IPS-NIHi11 (cell line): Measurements from ENCODE around the gene RCAN3.
"Not testable (repeated sequence)": the region's sequence is repeated elsewhere in the genome, so short reads cannot be mapped to it uniquely, and the experiment has no call there.

ENCODE experiments used
- DNase-seq: peaks from one replicate; pipeline ENCODE4 v3.0.0; 2012; ENCODE audit warnings: mixed read lengths, low spot score

The RCAN3 gene

DNA sequence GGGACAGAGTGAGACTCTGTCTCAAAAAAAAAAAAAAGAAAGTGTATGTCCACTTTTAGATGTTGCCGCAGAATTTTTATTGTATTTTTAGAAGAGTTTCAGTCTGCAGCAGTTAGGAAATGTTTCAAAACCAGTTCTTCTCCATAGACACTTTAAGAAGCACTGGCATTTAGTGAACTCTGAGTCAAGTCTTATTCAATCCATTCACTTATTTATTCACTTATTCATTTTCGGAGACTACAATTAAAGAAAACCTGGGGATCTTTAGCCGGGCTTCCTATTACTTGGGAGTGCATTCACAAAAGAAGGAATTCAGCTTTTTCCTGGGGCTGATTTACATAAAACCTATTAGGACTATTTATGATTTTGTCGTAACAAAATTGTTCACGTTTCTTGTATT, 12.3 kb downstream of the RCAN3 start:
- no peak for DNase-seq

DNA sequence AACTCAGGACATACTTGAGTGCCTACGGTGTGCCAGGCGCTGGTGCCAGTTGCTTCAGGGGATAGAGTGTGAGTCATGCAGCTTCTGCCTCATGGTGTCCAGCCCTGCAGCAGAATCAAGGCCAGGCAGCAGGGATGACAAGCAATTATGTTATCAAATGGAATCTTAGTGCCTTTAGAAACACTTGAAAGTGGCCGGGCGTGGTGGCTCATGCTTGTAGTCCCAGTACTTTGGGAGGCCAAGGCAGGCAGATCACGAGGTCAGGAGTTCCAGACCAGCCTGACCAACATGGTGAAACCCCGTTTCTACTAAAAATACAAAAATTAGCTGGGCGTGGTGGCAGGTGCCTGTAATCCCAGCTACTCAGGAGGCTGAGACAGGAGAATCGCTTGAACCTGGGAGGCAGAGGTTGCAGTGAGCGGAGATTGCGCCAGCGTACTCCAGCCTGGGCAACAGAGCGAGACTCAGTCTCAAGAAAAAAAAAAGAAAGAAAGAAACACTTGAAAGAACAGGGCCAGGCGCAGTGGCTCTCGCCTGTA, 13.1 kb downstream of the RCAN3 start:
- DNase-seq, result not testable (repeated sequence)

DNA sequence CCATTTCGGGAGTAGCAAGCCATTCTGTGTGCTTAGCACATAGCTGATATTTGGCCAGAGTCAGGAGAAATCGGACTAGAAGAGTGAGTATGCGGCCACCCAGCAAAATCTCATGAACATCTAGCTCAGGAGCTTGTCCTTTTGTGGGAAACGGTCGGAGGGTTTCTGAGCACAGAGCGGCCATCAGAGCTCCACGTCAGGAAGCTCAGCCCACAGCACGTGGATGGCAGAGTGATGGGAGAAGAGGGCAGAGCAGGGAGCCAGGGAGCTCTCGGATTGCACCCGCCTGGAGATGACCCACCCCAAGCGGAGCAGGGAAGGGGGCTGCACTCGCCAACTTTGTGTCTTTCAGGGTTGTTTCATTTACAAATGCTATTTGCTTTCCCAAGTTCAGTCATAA, 13.9 kb downstream of the RCAN3 start:
- no peak for DNase-seq

DNA sequence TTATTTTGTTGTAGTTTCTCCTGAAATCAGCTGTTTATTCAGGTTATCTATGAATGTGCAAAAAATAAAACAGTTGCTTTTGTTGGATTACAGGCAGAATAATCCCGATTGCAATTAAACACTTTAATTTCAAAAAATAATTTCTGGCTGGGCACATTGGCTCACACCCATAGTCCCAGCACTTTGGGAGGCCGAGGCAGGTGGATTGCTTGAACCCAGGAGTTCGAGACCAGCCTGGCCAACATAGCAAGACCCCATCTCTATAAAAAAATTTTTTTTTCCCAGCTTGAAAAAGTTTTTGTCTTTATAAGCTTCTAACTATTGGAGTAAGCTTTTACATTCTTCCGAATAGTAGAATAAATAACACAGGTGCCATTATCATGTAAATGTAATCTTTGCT, 15.3 kb downstream of the RCAN3 start:
- no peak for DNase-seq

DNA sequence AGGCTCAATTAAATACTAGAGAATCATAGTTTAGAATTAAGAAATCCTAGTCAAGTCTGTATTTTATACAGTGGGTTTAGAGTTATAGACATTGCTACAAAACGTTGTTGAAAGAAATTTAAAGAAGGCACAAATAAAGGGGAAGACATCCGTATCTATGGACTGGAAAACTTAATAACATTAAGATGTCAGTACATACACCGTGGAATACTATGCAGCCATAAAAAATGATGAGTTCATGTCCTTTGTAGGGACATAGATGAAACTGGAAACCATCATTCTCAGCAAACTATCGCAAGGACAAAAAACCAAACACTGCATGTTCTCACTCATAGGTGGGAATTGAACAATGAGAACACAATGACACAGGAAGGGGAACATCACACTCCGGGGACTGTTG, 17.6 kb downstream of the RCAN3 start:
- DNase-seq, result not testable (repeated sequence)

DNA sequence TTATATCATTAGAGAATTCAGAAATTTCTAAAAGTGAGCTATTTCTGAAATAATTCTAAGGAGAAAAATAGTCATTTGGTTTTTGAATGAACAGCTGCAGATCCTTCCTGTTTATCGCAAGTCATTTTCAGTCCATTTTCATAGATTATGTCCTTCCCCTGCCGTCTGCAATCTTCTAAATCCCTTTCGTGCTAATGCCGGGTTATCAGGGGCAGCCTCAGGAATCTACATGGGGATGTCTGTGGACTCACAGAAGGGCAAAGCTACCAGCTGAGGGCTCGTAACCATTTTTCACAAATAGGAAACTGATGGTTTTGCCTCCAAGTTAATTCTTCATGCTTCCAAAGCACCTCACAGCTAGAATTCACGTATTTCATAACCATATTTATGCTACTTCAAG, 23.0 kb downstream of the RCAN3 start:
- no peak for DNase-seq

DNA sequence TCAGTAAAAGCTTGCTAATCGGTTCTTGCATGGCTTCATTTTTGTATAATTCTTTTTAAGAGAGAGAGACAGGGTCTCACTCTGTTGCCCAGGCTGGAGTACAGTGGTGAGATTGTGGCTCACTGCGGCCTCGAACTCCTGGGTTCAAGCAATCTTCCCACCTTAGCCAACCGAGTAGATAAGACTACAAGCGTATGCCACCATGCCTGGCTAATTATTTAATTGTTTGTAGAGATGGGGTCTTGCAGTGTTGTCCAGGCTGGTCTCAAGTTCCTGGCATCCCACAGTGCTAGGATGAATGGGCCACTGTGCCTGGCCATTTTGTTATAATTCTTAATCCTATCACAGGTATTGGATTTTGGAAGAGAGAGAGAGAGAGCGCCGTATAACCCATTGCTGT, 23.4 kb downstream of the RCAN3 start:
- no peak for DNase-seq

DNA sequence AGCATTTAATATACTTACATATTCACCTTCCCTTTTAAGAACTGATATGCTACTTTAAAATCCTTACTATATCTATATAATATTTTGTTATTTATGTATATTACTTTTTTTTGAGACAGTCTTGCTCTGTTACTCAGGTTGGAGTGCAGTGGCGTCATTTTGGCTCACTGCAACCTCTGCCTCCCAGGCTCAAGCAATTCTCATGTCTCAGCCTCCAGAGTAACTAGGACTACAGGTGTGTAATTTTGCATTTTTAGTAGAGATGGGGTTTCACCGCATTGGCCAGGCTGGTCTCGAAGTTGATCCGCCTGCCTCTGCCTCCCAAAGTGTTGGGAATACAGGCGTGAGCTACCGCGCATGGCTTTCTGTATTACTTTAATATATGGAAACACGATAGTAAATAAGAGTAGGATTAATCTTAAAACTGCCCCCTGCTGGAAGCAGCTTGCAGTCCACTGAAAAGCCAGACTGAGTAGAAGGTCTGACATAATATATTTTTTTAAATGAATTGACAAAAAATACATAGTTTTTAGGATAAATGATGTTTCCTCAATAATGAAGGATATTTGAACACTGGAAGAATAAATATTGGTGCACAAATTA, 24.4 kb downstream of the RCAN3 start:
- DNase-seq, result peak; percentile 35

DNA sequence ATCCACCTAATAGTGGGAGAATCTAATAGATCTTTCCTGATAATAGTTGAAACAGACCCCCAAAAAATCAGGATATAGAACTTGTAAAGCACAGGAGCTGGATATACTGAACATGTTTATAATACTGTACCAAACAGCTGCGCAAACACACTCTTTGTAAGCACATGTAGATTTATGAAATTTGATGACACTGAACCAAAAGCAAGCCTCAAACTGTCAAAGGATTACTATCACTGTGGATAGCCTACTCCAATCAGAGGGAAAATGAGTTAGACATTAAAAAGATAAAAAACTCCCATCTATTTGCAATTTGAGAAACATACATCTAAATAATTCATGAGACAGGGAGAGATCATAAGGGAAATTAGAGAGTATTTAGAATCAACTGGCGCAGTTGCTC, 26.1 kb downstream of the RCAN3 start:
- no peak for DNase-seq

DNA sequence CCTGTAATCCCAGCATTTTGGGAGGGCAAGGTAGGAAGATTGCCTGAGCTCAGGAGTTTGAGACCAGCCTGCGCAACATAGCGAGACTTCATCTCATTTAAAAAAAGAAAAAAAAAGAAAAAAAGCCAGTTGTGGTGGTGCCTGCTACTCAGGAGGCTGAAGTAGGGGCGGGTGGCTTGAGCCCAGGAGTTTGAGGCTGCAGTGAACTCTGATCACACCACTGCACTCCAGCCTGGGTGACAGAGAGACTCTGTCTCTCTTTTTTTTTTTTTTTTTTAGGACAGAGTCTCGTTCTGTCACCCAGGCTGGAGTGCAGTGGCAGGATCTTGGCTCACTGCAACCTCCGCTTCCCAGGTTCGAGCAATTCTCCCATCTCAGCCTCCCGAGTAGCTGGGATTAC, 26.7 kb downstream of the RCAN3 start:
- DNase-seq, result not testable (repeated sequence)

DNA sequence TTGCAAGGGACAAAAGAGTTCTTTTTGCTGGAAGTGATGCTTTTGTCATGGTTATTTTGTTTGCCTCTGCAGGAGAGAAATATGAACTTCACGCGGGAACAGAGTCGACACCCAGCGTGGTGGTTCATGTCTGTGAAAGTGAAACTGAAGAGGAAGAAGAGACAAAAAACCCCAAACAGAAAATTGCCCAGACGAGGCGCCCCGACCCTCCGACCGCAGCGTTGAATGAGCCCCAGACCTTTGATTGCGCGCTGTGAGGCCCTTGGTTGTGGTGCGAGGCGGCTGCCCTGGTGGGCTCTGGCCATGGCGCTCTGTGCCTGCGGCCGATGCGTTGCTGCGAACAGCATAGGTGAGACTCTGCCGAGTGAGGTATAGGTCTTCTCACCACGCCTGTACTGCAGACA, 32.4 kb downstream of the RCAN3 start:
- no peak for DNase-seq

DNA sequence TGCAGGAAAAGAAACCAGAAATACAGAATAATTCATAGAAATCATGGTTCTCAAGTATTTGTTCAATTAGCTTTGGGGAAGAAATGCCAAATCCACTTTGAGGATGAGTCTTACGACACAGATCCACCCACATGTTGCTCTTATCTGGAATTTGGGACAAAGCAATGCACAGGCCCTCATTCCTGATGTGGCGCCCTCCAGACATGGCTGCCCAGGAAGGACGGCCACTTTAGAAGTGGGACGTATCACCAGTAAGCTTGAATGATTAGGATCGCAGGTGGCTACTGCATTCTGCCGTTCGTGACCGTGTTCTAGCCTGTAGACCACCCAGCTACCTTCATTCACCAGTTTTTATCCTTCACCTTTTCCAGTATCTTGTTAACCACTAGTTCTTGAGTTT, 33.1 kb downstream of the RCAN3 start:
- no peak for DNase-seq

DNA sequence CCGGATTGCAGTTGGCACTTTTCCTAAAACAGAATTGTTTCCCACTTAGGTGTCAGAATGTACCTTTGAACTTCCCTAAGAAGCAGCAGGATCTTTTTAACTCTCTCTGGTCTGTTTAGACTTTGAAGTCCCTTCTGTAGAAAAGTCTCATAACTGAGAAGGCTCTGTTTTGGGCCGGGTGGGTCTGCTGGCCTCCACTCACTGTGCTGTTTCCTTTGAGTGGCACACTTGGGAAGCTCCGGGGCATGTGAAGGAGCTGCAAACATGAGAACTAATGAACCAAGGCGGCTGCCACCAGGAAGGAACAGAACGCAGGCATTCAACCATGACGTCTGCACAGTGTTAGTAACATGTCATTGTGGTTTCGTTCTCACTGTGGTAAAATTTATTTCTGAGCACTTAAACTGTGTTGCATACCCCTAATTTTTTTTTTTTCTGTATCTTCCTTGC, 33.8 kb downstream of the RCAN3 start:
- no peak for DNase-seq

DNA sequence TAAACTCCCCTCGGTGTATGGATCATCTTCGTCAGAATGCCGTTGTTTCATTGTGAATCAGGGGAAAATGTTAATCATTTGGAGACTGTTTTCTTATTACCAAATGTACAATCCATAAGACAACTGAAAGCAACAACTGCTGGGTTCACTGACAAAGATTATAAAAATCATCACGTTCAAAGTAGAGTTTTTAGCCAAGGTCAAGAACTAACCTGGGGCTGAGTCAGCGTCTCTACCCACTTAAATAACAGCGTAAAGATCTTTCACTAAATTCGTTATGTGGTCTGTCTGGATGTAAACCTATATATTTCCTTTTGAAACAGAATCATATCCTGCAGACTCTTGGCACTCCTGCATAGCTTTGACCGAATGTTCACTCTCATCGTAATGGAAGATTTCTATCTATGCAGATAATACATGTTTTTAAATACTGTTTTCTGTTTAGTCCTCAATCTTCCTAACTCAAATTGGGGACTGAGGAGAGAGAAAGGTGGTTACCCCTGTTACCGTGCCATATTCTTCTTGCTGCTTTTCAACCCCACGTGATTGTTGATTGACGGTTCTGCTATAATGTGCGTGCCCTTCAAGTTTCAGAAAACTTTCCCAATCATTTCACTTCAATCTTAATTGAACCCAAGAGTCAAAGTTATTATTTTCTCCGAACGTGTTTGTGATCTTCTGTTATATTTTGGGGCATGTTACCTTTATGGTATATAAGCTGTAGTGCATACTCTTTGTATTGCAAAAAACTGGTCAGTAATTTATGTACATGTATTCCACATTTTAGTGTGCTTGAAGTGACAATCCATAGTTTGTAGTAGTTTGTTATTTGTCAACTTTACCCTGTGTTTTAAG, 37.6 kb downstream of the RCAN3 start:
- DNase-seq, result no peak

DNA sequence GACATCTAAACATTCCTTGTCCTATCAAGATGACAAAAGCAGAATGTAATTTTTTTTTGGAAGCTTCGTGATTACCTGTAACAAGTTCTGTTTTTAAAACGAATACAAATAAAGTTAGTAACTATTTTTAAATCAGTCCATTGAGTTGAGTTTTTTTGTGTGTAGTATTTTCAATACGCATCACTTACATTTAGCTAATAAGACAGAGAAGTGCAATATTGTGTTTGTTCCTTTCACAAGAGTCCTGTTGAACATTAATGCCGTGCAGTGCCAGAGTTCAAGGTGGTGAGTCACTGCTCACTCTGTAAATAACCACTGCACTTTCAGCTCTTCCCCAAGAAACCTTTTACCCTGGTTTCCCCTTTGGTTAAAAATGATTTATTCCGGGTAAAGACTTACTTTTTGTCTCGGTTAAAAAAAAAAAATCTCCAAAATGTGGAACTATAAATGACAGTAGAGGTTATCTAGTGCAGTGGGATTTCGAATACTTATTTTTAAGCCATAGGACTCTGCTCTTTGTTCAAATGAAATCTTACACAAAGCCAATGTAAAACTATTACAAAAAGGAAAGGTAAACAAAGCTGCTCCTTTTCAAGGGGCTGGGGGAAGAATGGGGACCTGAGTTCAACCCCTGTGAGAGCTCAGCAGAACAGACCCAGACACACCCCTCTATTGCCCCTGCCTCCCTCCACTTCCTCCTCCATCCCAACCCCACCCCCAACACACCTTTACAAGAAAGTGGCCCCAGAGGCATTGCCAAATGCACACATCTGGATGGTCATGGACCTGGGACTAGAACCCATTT, 38.5 kb downstream of the RCAN3 start:
- DNase-seq, result no peak

DNA sequence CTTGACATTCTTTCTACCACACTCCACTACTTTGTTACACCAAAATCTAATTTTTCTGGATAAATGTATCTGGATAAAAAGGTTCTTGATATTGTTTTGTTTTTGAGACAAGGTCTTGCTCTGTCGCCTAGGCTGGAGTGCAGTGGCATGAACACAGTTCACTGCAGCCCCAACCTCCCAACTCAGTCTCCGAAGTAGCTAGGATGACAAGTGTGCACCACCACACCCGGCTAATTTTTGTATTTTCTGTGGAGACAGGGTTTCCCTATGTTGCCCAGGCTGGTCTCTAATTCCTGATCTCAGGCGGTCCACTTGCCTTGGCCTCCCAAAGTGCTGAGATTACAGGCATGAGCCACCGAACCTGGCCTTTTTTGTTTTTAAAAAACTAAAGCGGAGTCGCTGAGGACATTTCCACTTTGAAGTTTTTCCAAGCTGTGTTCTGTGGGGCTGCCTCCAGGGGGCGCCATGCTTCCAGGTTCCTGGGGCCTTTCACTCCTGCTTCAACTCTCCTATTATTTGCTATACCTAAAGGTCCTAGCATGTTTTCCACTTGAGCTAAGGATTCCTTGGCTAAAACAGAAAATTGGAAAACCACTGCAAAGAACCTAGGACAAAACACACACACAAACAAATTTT, 39.2 kb downstream of the RCAN3 start:
- no peak for DNase-seq

DNA sequence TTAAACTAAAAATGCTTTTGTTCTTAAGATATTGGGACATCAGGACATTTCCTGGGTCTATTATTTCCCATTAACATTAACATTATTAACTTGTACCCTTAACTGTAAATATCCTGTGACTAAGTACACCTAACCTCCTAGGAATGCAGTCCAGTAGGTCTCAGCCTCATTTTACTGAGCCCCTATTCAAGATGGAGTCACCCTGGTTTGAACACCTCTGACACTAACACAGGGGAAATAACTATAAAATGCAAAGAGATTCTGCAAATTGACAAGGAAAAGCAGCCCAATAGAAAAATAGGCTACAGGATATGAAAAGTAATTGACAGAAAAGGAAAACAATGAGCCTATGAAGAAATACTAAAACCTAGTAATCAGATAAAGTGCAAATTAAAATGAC, 41.6 kb downstream of the RCAN3 start:
- DNase-seq, result no peak

DNA sequence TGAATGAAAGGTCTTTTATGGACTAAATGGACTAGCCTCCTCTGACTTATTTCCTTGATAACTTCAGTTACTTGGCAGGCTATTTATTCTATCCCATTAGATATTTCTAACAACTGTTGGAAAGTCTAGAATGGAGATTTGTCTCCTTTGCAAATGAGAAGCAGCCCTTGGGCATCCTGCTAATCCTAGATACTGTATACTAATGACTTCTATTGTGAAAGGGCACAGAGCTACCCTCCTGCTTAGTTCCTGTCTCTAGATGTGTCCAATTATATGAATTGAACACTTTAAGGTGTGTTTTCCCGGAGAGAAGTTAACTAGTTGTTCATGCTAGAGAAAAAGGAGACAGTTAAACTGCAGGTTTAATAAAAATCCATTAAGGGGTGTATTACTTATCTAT, 43.0 kb downstream of the RCAN3 start:
- DNase-seq, result no peak

DNA sequence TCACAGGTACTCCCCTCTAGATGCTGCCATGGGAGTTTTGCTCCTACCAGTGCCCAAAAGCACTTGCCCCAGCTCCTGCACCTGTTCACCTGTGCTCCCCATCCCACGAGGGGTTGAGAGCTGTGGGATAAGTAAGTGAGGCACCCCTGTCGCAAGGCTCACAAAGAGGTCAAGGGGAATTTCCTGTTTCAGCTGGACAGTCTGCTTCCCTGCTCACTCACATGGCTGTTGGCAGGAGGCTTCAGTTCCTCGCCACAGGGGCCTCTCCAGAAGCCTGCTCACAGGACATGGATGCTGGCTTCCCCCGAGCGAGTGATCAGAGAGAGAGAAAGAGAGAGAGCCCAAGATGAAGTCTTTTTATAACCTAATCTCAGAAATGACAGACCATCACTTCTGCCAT, 44.6 kb downstream of the RCAN3 start:
- no peak for DNase-seq

DNA sequence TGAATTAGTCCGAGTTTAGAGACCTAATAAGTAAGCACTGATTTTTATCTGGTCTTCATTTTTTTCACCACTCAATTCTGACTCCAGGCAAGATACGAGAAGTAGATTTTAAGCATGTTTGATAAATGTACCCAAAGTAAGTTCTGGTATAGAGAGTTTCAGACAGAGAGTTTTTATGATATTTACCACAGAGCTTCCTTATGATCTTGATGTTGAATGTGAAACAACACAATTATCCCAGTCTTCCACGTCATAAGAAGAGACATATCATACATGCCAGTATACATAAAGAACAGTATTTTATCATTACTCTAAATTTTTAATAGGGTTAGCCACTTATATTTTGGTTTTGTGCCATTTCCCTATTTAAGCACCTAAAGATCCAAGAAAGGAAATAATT, 45.4 kb downstream of the RCAN3 start:
- DNase-seq, result no peak

DNA sequence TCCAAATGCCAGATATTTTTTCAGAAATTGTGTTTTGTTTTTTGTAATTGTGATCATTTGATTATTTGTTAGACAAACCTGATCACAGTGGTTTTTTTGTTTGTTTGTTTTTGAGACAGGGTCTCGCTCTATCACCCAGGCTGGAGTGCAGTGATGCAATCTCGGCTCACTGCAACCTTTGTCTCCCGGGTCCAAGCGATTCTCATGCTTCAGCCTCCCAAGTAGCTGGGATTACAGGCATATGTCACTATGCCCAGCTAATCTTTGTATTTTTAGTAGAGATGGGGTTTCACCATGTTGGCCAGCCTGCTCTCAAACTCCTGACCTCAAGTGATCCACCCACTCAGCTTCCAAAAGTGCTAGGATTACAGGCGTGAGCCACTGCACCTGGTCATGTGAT, 46.6 kb downstream of the RCAN3 start:
- DNase-seq, result not testable (repeated sequence)

DNA sequence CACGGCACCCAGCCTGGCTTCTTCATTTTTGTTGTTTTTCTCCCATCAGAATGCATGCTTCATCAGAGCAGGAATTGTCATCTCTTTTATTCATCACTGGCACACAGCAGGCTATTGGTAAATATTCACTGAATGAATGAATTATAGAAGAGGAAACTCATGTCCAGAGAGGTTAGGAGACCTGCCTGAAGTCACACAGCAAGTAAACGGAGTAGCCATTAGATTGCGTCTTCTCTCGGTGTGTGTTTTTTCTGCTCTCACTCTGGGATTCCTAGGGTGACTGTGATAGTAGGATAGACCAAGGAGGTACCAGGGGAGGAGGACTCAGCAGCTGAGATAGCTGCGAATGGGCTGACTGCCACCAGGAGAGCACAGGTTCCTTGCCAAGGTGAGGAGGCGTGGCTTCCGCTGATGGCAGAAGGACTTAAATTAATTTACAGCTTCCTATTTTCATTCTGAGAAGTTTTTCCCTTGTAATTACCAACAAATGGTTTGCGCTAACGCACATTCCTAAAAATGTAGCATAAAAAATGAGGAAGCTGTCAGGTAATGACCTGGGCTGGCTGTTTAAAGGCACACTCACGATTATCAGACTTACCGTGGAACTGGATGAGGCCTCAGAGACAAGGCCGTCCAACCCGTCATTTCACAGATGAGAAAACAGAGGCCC, 48.8 kb downstream of the RCAN3 start:
- DNase-seq, result no peak
